Fibroblast of skin of scalp (primary cell): ENCODE results near the gene PTRH1.

Source experiments
- DNase-seq: peaks from one replicate; pipeline ENCODE4 v3.0.0-alpha.2; 2013

Gene PTRH1

DNA sequence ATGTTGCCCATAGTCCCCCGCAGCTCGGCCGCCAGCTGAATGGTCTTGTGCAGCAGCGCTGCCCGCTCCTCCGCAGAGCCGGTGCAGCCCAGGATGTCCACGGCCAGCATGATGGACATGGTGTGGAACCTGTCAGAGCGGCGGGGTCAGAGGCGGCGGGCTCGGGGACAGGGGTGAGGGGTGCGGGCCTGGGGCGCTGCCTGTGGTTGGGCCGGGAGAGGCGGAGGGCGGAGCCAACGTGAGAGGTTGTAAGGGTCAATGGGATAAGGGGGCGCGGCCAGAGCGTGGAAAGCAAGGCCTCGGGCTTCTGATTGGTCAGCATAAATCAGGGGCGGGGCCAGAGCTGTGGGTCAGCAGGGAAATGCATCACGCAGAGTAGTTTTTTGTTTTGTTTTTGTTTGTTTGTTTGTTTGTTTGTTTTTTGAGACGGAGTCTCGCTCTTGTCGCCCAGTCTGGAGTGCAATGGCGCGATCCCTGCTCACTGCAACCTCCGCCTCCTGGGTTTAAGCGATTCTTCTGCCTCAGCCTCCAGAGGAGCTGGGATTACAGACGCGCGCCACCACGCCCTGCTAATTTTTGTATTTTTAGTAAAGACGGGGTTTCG is 26.5 kb upstream of the PTRH1 start:
- peak; percentile 44 for DNase-seq

- no peak for DNase-seq
These were observed 24.3 kb upstream of the PTRH1 start for GRCh38 chr9:127739614-127740330.

DNA sequence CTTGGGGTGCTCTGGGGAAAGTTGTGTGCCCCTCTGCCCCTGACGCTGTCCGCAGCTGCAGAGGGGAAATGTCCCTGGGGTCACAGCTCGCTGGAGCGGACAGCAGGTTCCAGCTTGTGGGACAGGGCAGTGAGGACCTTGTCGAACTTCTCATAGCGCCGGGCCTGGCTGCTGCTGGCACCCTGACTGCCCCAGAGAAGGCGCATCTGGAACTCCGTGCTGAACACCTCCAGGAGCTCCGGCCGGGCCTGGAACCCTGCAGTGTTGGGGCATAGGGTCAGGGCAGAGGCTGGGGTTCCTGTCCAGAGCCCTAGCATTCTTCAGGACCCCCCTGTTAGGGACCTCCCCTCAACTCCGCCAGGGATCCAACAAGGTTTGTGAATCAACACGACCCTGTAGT is 23.2 kb upstream of the PTRH1 start:
- DNase-seq, result no peak

GRCh38 chr9:127735530-127736185 is 20.2 kb upstream of the PTRH1 start:
- no peak for DNase-seq

DNA sequence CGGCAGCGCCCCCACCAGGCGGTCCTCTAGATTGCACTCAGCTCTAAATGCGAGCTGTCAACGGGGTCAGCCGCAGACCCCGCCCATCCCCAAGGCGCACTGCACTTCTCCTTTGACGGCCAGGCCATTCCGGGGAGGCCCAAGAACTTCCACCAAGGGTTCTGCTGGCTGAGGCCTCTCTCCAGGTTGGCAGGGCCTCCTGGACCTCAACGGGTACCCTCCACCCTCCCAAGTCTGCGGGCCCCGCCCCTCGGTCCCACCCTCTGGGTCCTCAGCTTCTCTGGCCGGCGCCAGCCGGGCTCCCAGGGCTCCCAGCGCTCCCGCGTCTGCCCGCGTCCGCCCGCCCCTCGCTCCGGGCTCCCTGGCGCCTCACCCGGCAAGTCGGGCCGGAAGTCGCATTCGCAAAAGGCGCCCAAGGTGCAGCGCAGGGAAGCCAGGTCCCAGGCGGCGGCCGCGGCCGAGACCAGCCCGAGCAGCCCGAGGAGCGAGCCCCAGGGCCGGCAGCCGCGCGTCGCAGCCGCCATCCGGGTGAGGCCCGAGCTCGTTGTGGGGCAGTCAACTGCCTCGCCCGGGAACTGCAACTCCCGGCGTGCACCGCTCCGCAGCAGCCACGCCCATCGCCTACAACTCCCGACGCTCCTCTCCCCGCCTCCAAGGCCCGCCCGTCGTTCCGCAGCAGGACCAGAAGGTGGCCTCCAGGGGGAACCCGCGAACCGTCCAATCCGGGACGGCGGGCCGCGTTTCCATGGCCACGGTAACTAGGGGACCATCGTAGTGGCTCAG is 19.5 kb upstream of the PTRH1 start, which contains the start of gene TOR2A:
Gene TOR2A (minus strand): TSS at position 548 of the 783 bp plus-strand sequence. CDS start 24 bp downstream, at position 524.
- DNase-seq, result peak; percentile 96

- no peak for DNase-seq
These were observed 18.8 kb upstream of the PTRH1 start for GRCh38 chr9:127734247-127734746.

GRCh38 chr9:127733614-127734013 is 18.2 kb upstream of the PTRH1 start:
- DNase-seq, result no peak

- no peak for DNase-seq
These were observed 17.0 kb upstream of the PTRH1 start for GRCh38 chr9:127732444-127732843.

- DNase-seq, result no peak
These were observed 16.5 kb upstream of the PTRH1 start for GRCh38 chr9:127731938-127732337.

DNA sequence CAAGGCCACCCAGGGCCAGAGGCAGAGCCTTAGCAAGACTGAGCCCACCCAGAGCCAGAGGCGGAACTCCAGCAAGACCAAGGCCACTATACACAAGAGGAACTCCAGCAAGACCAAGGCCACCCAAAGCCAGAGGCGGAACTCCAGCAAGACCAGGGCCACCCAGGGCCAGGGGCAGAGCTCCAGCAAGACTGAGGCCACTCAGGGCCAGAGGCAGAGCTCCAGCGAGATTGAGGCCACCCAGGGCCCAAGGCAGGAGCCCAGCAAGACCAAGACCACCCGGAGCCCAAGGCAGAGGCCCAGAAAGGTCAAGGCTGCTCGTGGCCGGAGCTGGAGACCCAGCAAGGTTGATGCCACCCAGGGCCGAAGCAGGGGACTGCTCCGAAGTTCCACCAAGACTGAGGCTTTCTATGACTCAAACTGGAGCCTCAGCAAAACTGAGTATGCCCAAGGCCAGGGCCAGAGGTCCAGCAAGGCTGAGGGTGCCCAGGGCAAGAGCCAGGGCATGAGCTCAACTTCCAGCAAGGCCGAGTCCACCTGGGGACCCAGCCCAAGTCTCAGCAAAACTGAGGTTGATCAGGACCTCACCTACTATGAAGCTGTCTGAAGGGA is 15.4 kb upstream of the PTRH1 start:
- DNase-seq, result no peak

DNA sequence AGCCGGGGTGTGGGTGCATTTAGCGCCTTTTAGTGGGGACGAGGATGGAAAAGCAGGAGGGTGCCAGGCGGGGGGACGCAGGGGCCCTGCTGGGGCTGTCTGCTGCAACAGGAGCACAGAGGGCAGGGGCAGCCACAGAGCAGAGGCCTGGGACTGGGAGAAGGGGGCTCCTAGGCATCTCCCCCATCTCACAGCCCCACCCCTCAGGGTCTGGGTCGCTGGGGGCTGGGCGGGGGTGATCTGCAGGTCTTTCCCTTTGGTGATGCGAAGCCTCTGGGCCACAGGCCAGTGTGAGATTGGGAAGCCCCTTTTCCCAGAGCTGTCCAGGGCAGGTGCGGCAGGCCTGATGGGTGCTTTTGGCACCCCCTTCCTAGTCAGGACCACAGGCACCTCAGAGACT is 14.8 kb upstream of the PTRH1 start:
- DNase-seq, result no peak

DNA sequence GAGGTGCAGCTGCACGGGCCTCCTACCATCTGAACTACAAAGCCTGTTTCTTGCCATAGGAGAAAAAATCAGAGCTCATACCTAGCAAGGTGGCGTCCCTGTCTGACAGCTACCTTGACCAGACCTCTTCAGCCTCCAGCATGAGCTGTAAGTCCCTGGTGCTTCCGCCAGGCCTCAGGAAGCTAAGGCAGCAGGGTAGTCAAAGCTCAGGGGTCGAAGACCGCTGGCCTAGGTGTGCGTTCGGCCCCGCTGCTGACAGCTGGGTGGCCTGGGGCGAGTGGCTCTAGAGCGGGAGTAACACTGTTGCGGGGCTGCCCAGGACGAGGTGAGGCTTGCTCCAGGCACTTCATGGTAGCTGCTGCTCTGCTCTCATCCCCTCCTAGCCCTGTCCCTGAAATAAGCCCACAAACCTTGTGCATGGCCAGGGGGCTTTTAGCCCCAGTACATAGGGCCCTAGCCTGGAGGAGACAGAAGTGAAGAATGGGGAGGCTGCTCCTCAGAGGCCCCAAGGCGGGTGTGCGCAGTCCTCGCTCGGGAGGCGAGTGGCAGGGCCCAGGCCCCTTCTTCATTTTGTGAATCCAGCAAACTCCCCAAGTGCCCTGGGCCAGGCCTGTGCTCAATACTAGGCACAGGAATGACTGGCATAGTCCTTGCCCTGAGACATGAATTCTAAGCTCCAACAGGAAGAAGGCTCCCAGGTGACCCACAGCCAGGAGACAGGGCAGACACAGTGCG is 14.2 kb upstream of the PTRH1 start:
- DNase-seq, result no peak

- DNase-seq, result no peak
These were observed 13.3 kb upstream of the PTRH1 start for GRCh38 chr9:127728808-127729207.

DNA sequence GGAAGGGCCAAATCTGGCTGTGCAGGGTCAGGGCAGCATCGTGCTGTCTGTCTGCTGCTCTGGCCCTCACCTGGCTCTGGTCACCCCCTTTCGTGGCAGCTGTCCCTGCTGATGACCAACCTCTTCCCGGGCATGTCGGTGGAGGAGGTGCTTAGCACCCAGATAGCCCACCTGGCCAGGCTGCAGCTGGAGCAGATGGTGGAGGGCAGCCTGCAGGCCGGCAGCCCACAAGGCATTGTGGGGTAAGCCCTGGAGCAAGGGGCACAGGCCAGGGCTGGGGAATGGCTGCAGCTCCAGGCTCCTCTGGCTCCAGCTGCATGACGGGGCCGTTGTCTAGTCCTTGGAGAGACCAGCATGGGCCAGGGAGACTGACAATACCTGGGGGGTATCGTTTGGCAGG is 11.4 kb upstream of the PTRH1 start:
- no peak for DNase-seq

DNA sequence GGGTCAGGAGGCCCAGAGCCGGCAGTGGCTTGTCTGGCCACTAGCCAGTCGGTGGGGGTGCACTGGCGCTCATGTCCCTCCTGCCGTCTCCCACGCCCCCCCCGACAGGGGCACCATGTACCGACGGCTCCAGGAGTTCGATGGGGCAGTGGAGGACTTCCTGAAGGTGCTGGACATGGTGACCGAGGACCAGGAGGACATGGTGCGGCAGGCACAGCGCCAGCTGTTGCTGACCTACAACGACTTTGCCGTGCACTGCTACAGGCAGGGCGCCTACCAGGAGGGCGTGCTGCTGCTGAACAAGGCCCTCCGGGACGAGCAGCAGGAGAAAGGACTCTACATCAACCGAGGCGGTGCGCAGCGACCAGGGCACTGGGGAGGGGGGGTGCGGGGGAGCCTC is 8.5 kb upstream of the PTRH1 start:
- no peak for DNase-seq

GRCh38 chr9:127723444-127723843 is 8.0 kb upstream of the PTRH1 start:
- DNase-seq, result peak; percentile 66

DNA sequence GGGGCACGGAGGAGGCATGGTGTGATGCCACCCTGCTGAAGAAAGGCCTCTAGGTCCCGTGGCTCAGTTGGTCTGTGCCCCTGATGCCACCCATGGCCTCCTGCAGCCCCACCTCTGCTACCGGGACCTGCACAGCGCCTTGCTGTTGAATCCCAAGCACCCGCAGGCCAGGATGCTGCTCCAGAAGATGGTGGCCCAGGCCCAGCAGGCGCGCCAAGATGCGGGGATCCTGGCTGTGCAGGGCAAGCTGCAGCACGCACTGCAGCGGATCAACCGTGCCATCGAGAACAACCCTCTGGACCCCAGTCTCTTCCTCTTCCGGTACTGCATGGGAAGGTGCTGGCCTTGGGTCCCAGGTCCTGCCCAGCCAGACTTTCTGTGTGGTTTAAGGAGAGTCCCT is 7.5 kb upstream of the PTRH1 start:
- DNase-seq, result no peak

DNA sequence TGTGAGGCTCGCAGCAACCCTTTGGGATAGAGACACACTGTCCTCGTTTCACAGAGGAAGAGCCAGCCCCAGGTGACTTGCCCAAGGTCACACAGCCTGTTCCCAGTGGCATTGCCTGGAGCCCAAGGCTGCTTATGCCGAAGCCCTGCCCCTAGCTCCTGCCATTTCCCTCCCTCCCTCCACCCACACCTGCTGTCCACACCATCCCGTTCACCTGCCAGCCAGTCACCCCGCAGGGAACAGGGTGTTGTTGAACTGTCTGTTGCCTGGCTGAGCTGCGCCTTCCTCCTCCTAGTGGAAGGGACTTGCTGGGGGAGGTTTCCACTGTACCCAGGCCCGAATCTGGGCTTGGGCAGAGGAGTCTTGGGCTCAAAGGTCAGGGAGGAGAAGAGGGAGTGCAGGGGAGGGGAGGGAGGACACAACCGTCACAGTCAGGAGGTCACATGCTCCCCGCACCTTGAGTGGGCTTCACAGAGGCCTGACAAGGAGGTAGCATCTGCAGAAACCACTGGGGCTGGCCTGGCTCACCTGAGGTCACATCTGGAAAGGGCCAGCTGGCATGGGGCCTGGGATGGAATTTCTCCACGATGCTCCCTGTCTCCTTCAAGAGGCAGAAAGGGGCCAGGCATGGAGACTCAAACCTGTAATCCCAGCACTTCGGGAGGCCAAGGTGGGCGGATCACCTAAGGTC is 6.7 kb upstream of the PTRH1 start:
- no peak for DNase-seq

DNA sequence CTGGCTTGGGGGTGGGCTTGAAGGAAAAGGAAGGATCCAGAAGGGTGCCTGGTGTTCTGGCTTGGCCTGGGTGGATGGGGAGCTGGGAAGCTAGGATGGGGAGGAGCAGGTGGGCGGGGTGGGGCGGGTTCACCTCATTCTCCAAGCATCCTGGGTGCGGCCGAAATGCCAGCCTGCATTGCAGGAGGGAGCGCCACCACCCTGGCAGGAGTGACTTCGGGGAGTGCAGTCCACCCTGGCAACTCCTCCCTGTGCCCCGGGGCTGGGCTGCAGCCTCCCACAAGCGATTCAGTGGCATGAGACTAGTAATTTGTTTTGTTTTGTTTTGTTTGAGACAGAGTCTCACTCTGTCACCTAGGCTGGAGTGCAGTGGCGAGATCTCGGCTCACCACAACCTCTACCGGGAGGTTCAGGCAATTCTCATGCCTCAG is 5.9 kb upstream of the PTRH1 start:
- no peak for DNase-seq

GRCh38 chr9:127720865-127721227 is 5.4 kb upstream of the PTRH1 start:
- DNase-seq, result no peak
